ENCODE results near the gene HGF. TPM values are rescaled to one million over a fixed set of nuclear protein-coding genes. Genes with fewer than 3 reads are reported as not detected.

HGF gene
- total RNA-seq, 2 experiments from 2014 or later = not detected

GRCh38 chr7:81659697-81660395 lies 110.0 kb downstream of the HGF start:
- POLR2A ChIA-PET = interaction anchor here (0.6 to 0.7 kb wide), 2 partner anchors 399 to 432 kb away, joined by 3 read pairs; no protein-coding TSS in a partner anchor
- H3K27ac ChIP-seq (ENCODE audit: low read depth, low read length, poor library complexity, severe bottlenecking) = no peak overlapping the region
- no peak overlapping the region for H3K4me2 ChIP-seq (ENCODE audit: low read length)
- no peak overlapping the region for H3K4me3 ChIP-seq (ENCODE audit: low read depth, low read length, poor library complexity, severe bottlenecking)
- H2AFZ ChIP-seq (ENCODE audit: low read length) = no peak overlapping the region
- CTCF ChIA-PET (ENCODE audit: unreplicated experiment) = no interaction called here
- H3K36me3 ChIP-seq (ENCODE audit: insufficient read depth, low read length) = no peaks in the 10 kb centered on the region
- no TSS peak for BruUV-seq (replicated peaks)
- H3K4me1 ChIP-seq (ENCODE audit: insufficient read depth, low read length, poor library complexity, severe bottlenecking) = no peaks in the 10 kb centered on the region
- intact Hi-C loops (cut with micrococcal nuclease; ENCODE audit: unreplicated experiment) = loop anchor here (10.0 kb wide), 1 partner anchor 295 kb away; no protein-coding TSS in a partner anchor
- H3K9me2 ChIP-seq (ENCODE audit: insufficient read depth, low read length) = no peaks in the 10 kb centered on the region
- no peak for TF ChIP-seq EZH2phosphoT487 (IDR thresholded peaks at IDR 0.05; ENCODE audit: borderline replicate concordance, low read depth, low read length)
- no peaks in the 10 kb centered on the region for H3K9me3 ChIP-seq (ENCODE audit: low read length)
- no peak for DNase-seq (ENCODE audit: low spot score)
- H4K20me1 ChIP-seq (ENCODE audit: insufficient read depth, low read length) = no peaks in the 10 kb centered on the region
- H3K79me2 ChIP-seq (ENCODE audit: insufficient read depth, low read depth, low read length) = no peaks in the 10 kb centered on the region

DNA sequence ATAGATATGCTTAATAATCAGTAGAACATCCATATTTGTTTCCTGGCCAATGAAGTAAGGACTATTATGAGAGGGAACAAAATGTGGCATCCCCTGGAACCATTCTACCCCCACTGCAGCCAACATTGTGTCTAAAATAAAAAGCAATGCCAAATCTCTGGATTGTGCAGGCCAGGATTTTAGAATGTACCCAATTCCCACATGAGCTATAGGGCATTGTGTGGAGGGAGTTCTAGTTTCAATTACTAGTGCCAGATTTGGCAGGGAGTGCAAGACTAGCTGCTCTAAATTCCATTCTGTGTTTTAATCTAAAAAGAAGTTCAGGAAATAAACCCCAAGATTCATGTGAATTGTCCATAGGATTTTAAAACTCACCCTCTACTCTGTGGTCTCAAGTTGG lies 112.3 kb downstream of the HGF start:
- H3K27ac ChIP-seq (ENCODE audit: low read depth, low read length, poor library complexity, severe bottlenecking) = no peak overlapping the region
- ChIA-PET POLR2A (interaction anchor here (0.6 kb wide), 1 partner anchor 526 kb away, joined by 3 read pairs; no protein-coding TSS in a partner anchor), CTCF (ENCODE audit: unreplicated experiment) (no interaction called here)
- H3K9me2 ChIP-seq (ENCODE audit: insufficient read depth, low read length) = no peaks in the 10 kb centered on the region
- no peak overlapping the region for H3K4me3 ChIP-seq (ENCODE audit: low read depth, low read length, poor library complexity, severe bottlenecking)
- no peak for TF ChIP-seq EZH2phosphoT487 (IDR thresholded peaks at IDR 0.05; ENCODE audit: borderline replicate concordance, low read depth, low read length)
- TF ChIP-seq, protein P1, sequence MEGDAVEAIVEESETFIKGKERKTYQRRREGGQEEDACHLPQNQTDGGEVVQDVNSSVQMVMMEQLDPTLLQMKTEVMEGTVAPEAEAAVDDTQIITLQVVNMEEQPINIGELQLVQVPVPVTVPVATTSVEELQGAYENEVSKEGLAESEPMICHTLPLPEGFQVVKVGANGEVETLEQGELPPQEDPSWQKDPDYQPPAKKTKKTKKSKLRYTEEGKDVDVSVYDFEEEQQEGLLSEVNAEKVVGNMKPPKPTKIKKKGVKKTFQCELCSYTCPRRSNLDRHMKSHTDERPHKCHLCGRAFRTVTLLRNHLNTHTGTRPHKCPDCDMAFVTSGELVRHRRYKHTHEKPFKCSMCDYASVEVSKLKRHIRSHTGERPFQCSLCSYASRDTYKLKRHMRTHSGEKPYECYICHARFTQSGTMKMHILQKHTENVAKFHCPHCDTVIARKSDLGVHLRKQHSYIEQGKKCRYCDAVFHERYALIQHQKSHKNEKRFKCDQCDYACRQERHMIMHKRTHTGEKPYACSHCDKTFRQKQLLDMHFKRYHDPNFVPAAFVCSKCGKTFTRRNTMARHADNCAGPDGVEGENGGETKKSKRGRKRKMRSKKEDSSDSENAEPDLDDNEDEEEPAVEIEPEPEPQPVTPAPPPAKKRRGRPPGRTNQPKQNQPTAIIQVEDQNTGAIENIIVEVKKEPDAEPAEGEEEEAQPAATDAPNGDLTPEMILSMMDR (conservative IDR thresholded peaks at IDR 0.05; ENCODE audit: low read length) = no peak
- H2AFZ ChIP-seq (ENCODE audit: low read length) = no peak overlapping the region
- intact Hi-C loops (cut with micrococcal nuclease; ENCODE audit: unreplicated experiment) = loop anchor here (10.0 kb wide), 1 partner anchor 297 kb away; no protein-coding TSS in a partner anchor
- DNase-seq (ENCODE audit: low spot score) = no peak
- H3K4me2 ChIP-seq (ENCODE audit: low read length) = no peak overlapping the region
- no peaks in the 10 kb centered on the region for H3K79me2 ChIP-seq (ENCODE audit: insufficient read depth, low read depth, low read length)
- no peaks in the 10 kb centered on the region for H3K4me1 ChIP-seq (ENCODE audit: insufficient read depth, low read length, poor library complexity, severe bottlenecking)
- no peaks in the 10 kb centered on the region for H3K36me3 ChIP-seq (ENCODE audit: insufficient read depth, low read length)
- no TSS peak for BruUV-seq (replicated peaks)
- no peaks in the 10 kb centered on the region for H3K9me3 ChIP-seq (ENCODE audit: low read length)
- no peaks in the 10 kb centered on the region for H4K20me1 ChIP-seq (ENCODE audit: insufficient read depth, low read length)

DNA sequence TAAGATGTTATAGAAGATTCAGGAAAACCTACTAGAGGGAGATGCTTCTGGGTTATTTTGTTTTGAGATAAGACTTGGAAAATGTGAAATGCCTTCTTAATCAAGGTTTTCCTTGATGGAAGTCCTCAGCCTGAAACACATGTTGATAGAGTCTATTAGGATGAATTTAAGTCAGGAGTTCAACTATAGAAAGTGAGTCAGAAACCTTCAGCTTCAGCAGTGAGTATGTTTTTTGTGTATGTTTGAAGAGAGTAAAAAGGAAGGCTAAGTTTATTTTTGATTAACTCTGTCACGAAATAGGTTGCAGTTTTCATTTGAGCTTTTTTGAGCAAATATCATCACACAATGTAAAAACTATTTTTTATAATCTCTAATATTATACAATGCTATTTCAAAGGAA lies 114.6 kb downstream of the HGF start:
- no TSS peak for BruUV-seq (replicated peaks)
- Histone ChIP-seq H4K20me1 (ENCODE audit: insufficient read depth, low read length) (no peaks in the 10 kb centered on the region), H3K9me2 (ENCODE audit: insufficient read depth, low read length) (no peaks in the 10 kb centered on the region), H3K4me2 (ENCODE audit: low read length) (no peak overlapping the region), H3K27ac (ENCODE audit: low read depth, low read length, poor library complexity, severe bottlenecking) (no peak overlapping the region), H3K79me2 (ENCODE audit: insufficient read depth, low read depth, low read length) (no peaks in the 10 kb centered on the region), H3K36me3 (ENCODE audit: insufficient read depth, low read length) (no peaks in the 10 kb centered on the region), H3K4me3 (ENCODE audit: low read depth, low read length, poor library complexity, severe bottlenecking) (no peak overlapping the region), H3K9me3 (ENCODE audit: low read length) (no peaks in the 10 kb centered on the region), H2AFZ (ENCODE audit: low read length) (no peak overlapping the region), H3K4me1 (ENCODE audit: insufficient read depth, low read length, poor library complexity, severe bottlenecking) (no peaks in the 10 kb centered on the region)
- POLR2A ChIA-PET = interaction anchor here (0.6 kb wide), 2 partner anchors 98 to 184 kb away, joined by 3 read pairs; no protein-coding TSS in a partner anchor
- CTCF ChIA-PET (ENCODE audit: unreplicated experiment) = no interaction called here
- intact Hi-C loops (cut with micrococcal nuclease; ENCODE audit: unreplicated experiment) = loop anchor here (10.0 kb wide), 1 partner anchor 300 kb away; no protein-coding TSS in a partner anchor
- DNase-seq (ENCODE audit: low spot score) = no peak
- TF ChIP-seq, protein P1 (conservative IDR thresholded peaks at IDR 0.05; ENCODE audit: low read length) = no peak
- no peak for TF ChIP-seq EZH2phosphoT487 (IDR thresholded peaks at IDR 0.05; ENCODE audit: borderline replicate concordance, low read depth, low read length)
